ENCODE results near the gene RIPOR3.
"Not testable (repeated sequence)": the region's sequence is repeated elsewhere in the genome, so short reads cannot be mapped to it uniquely, and the experiment has no call there.

RIPOR3 gene

GRCh38 chr20:50679753-50680104 is 11.6 kb downstream of the RIPOR3 start:
- no peak for DNase-seq (ENCODE audit: low read depth)

- no peak for DNase-seq (ENCODE audit: low read depth)
Measured at GRCh38 chr20:50678169-50678898, 13.0 kb downstream of the RIPOR3 start.

GRCh38 chr20:50676858-50677257 is 14.5 kb downstream of the RIPOR3 start:
- no peak for DNase-seq (ENCODE audit: low read depth)

- not testable (repeated sequence) for DNase-seq (ENCODE audit: low read depth)
Measured at GRCh38 chr20:50676377-50676731, 15.0 kb downstream of the RIPOR3 start.

- DNase-seq (ENCODE audit: low read depth), result no peak
Measured at GRCh38 chr20:50675671-50676376, 15.5 kb downstream of the RIPOR3 start.

GRCh38 chr20:50674138-50674825 is 17.1 kb downstream of the RIPOR3 start:
- DNase-seq (ENCODE audit: low read depth), result no peak

GRCh38 chr20:50673466-50674137 is 17.7 kb downstream of the RIPOR3 start:
- DNase-seq (ENCODE audit: low read depth), result no peak

GRCh38 chr20:50673146-50673465 is 18.2 kb downstream of the RIPOR3 start:
- DNase-seq (ENCODE audit: low read depth), result no peak

- no peak for DNase-seq (ENCODE audit: low read depth)
Measured at GRCh38 chr20:50672400-50673145, 18.8 kb downstream of the RIPOR3 start.

- no peak for DNase-seq (ENCODE audit: low read depth)
Measured at GRCh38 chr20:50671626-50672025, 19.7 kb downstream of the RIPOR3 start.

- DNase-seq (ENCODE audit: low read depth), result not testable (repeated sequence)
Measured at GRCh38 chr20:50671010-50671409, 20.3 kb downstream of the RIPOR3 start.

GRCh38 chr20:50670126-50670862 is 21.0 kb downstream of the RIPOR3 start:
- DNase-seq (ENCODE audit: low read depth), result no peak

- no peak for DNase-seq (ENCODE audit: low read depth)
Measured at GRCh38 chr20:50668798-50669197, 22.5 kb downstream of the RIPOR3 start.

- no peak for DNase-seq (ENCODE audit: low read depth)
Measured at GRCh38 chr20:50668326-50668725, 23.0 kb downstream of the RIPOR3 start.

GRCh38 chr20:50666709-50667298 is 24.5 kb downstream of the RIPOR3 start:
- DNase-seq (ENCODE audit: low read depth), result no peak

- DNase-seq (ENCODE audit: low read depth), result no peak
Measured at GRCh38 chr20:50664254-50664653, 27.1 kb downstream of the RIPOR3 start.

GRCh38 chr20:50663095-50663821 is 28.1 kb downstream of the RIPOR3 start:
- no peak for DNase-seq (ENCODE audit: low read depth)

- no peak for DNase-seq (ENCODE audit: low read depth)
Measured at GRCh38 chr20:50659975-50660670, 31.2 kb downstream of the RIPOR3 start.

GRCh38 chr20:50658804-50659380 is 32.5 kb downstream of the RIPOR3 start:
- DNase-seq (ENCODE audit: low read depth), result no peak
